ENCODE results near the gene SRGAP2C. TPM values are rescaled to one million over a fixed set of nuclear protein-coding genes. Genes with fewer than 3 reads are reported as not detected.
"Not testable (repeated sequence)": the region's sequence is repeated elsewhere in the genome, so short reads cannot be mapped to it uniquely, and the experiment has no call there.

Gene SRGAP2C
- total RNA-seq, 4 donors from 2014 or later: 4.1 to 8.7 (median 6.6) TPM

- DNase-seq; H3K9me3 ChIP-seq; in situ Hi-C loops (cut with MboI; ENCODE audit: low pct_ligation_motif_present in 1 of 4, low pct_unique_long_range_greater_than_20kb in 1 of 4, low sequenced_read_pairs in 3 of 4); H3K36me3 ChIP-seq; H3K4me1 ChIP-seq; H3K27me3 ChIP-seq; H3K27ac ChIP-seq; H3K4me3 ChIP-seq; intact Hi-C loops (cut with DNase I; ENCODE audit: low total_unique reads): not testable (repeated sequence)
- no CpG with 5 or more reads among the region's 4 CpGs for WGBS, 2 donors (ENCODE audit: low coverage in 1 of 2)
Measured at GRCh38 chr1:121279548-121279898, 94.7 kb downstream of the SRGAP2C start.

GRCh38 chr1:121280699-121281317, 96.0 kb downstream of the SRGAP2C start:
- H3K27me3 ChIP-seq; intact Hi-C loops (cut with DNase I; ENCODE audit: low total_unique reads); H3K27ac ChIP-seq; H3K4me3 ChIP-seq; H3K36me3 ChIP-seq; H3K4me1 ChIP-seq; DNase-seq; in situ Hi-C loops (cut with MboI; ENCODE audit: low pct_ligation_motif_present in 1 of 4, low pct_unique_long_range_greater_than_20kb in 1 of 4, low sequenced_read_pairs in 3 of 4); H3K9me3 ChIP-seq: not testable (repeated sequence)
- 82% methylated on average over 3 of the region's 5 CpGs; no CpG with 5 or more reads in 1 of the 2 donors for WGBS, 2 donors (ENCODE audit: low coverage in 1 of 2)

GRCh38 chr1:121281480-121281879, 96.7 kb downstream of the SRGAP2C start:
- H3K4me1 ChIP-seq; H3K4me3 ChIP-seq; in situ Hi-C loops (cut with MboI; ENCODE audit: low pct_ligation_motif_present in 1 of 4, low pct_unique_long_range_greater_than_20kb in 1 of 4, low sequenced_read_pairs in 3 of 4); intact Hi-C loops (cut with DNase I; ENCODE audit: low total_unique reads); H3K36me3 ChIP-seq; H3K27ac ChIP-seq; DNase-seq; H3K9me3 ChIP-seq; H3K27me3 ChIP-seq: not testable (repeated sequence)
- WGBS, 2 donors (ENCODE audit: low coverage in 1 of 2): no CpG with 5 or more reads among the region's 2 CpGs

- DNase-seq; H3K27ac ChIP-seq; H3K4me3 ChIP-seq; H3K27me3 ChIP-seq; H3K9me3 ChIP-seq; intact Hi-C loops (cut with DNase I; ENCODE audit: low total_unique reads); H3K36me3 ChIP-seq; H3K4me1 ChIP-seq; in situ Hi-C loops (cut with MboI; ENCODE audit: low pct_ligation_motif_present in 1 of 4, low pct_unique_long_range_greater_than_20kb in 1 of 4, low sequenced_read_pairs in 3 of 4): not testable (repeated sequence)
Measured at GRCh38 chr1:121283587-121284180, 98.9 kb downstream of the SRGAP2C start.

- H3K4me3 ChIP-seq; in situ Hi-C loops (cut with MboI; ENCODE audit: low pct_ligation_motif_present in 1 of 4, low pct_unique_long_range_greater_than_20kb in 1 of 4, low sequenced_read_pairs in 3 of 4); H3K27me3 ChIP-seq; H3K9me3 ChIP-seq; DNase-seq; H3K4me1 ChIP-seq; intact Hi-C loops (cut with DNase I; ENCODE audit: low total_unique reads); H3K27ac ChIP-seq; H3K36me3 ChIP-seq: not testable (repeated sequence)
- WGBS, 2 donors (ENCODE audit: low coverage in 1 of 2): 100% methylated on average over 1 to 2 of the region's 2 CpGs
Measured at GRCh38 chr1:121292590-121292989, 107.8 kb downstream of the SRGAP2C start.

- DNase-seq; H3K27me3 ChIP-seq; intact Hi-C loops (cut with DNase I; ENCODE audit: low total_unique reads); H3K4me3 ChIP-seq; H3K27ac ChIP-seq; in situ Hi-C loops (cut with MboI; ENCODE audit: low pct_ligation_motif_present in 1 of 4, low pct_unique_long_range_greater_than_20kb in 1 of 4, low sequenced_read_pairs in 3 of 4); H3K36me3 ChIP-seq; H3K4me1 ChIP-seq; H3K9me3 ChIP-seq: not testable (repeated sequence)
- 60 to 75% methylated on average over 1 of the region's 11 CpGs for WGBS, 2 donors (ENCODE audit: low coverage in 1 of 2)
Measured at GRCh38 chr1:121293263-121294204, 108.8 kb downstream of the SRGAP2C start.

- H3K27me3 ChIP-seq; H3K27ac ChIP-seq; in situ Hi-C loops (cut with MboI; ENCODE audit: low pct_ligation_motif_present in 1 of 4, low pct_unique_long_range_greater_than_20kb in 1 of 4, low sequenced_read_pairs in 3 of 4); H3K9me3 ChIP-seq; H3K4me3 ChIP-seq; intact Hi-C loops (cut with DNase I; ENCODE audit: low total_unique reads); H3K36me3 ChIP-seq; H3K4me1 ChIP-seq; DNase-seq: not testable (repeated sequence)
- no CpG with 5 or more reads among the region's 2 CpGs for WGBS, 2 donors (ENCODE audit: low coverage in 1 of 2)
Measured at GRCh38 chr1:121294205-121294570, 109.4 kb downstream of the SRGAP2C start.

GRCh38 chr1:121296563-121296962, 111.8 kb downstream of the SRGAP2C start:
- H3K27me3 ChIP-seq; H3K4me1 ChIP-seq; H3K36me3 ChIP-seq; intact Hi-C loops (cut with DNase I; ENCODE audit: low total_unique reads); H3K9me3 ChIP-seq; H3K4me3 ChIP-seq; DNase-seq; H3K27ac ChIP-seq; in situ Hi-C loops (cut with MboI; ENCODE audit: low pct_ligation_motif_present in 1 of 4, low pct_unique_long_range_greater_than_20kb in 1 of 4, low sequenced_read_pairs in 3 of 4): not testable (repeated sequence)
- WGBS, 2 donors (ENCODE audit: low coverage in 1 of 2): no CpG with 5 or more reads among the region's 4 CpGs

GRCh38 chr1:121298529-121298928, 113.8 kb downstream of the SRGAP2C start:
- H3K4me1 ChIP-seq; DNase-seq; H3K27me3 ChIP-seq; H3K9me3 ChIP-seq; H3K4me3 ChIP-seq; H3K36me3 ChIP-seq; in situ Hi-C loops (cut with MboI; ENCODE audit: low pct_ligation_motif_present in 1 of 4, low pct_unique_long_range_greater_than_20kb in 1 of 4, low sequenced_read_pairs in 3 of 4); intact Hi-C loops (cut with DNase I; ENCODE audit: low total_unique reads); H3K27ac ChIP-seq: not testable (repeated sequence)
- WGBS, 2 donors (ENCODE audit: low coverage in 1 of 2): no CpG with 5 or more reads among the region's 4 CpGs

- H3K4me1 ChIP-seq; H3K9me3 ChIP-seq; H3K4me3 ChIP-seq; intact Hi-C loops (cut with DNase I; ENCODE audit: low total_unique reads); H3K36me3 ChIP-seq; H3K27me3 ChIP-seq; DNase-seq; H3K27ac ChIP-seq; in situ Hi-C loops (cut with MboI; ENCODE audit: low pct_ligation_motif_present in 1 of 4, low pct_unique_long_range_greater_than_20kb in 1 of 4, low sequenced_read_pairs in 3 of 4): not testable (repeated sequence)
- 0 to 45% methylated on average over 1 to 4 of the region's 6 CpGs for WGBS, 2 donors (ENCODE audit: low coverage in 1 of 2)
Measured at GRCh38 chr1:121299514-121300149, 114.9 kb downstream of the SRGAP2C start.
